ENCODE measurements around the gene DLX2. TPM values are rescaled to one million over a fixed set of nuclear protein-coding genes. Genes with fewer than 3 reads are reported as not detected.

The DLX2 gene
- total and polyA plus RNA-seq, 5 donors from 2014 or later, result 0.47 TPM; not detected in 4

Other genes starting within 250 kb of the DLX2 start
- gene SLC25A12, start 208.7 kb downstream of the DLX2 start, total RNA-seq, result 19.9 TPM
- gene SLC25A12, start 208.7 kb downstream of the DLX2 start, polyA plus RNA-seq, result 10 to 100 TPM; 11.3 to 14.0 (median 12.4) TPM
- gene HAT1, start 180.4 kb downstream of the DLX2 start, total RNA-seq, result 28.7 TPM
- 10 to 100 TPM; 73.2 to 83.0 (median 80.4) TPM for gene HAT1, start 180.4 kb downstream of the DLX2 start, polyA plus RNA-seq
- 3.7 TPM for gene METAP1D, start 102.9 kb downstream of the DLX2 start, total RNA-seq
- 1 to 10 TPM in 3 of 4 donors, under 1 TPM in 1; 0.54 to 3.1 (median 2.0) TPM for gene METAP1D, start 102.9 kb downstream of the DLX2 start, polyA plus RNA-seq
- not detected for gene DLX1, start 17.4 kb downstream of the DLX2 start, total RNA-seq
- gene DLX1, start 17.4 kb downstream of the DLX2 start, polyA plus RNA-seq, result not detected

Data from CD4-positive, CD25-positive, alpha-beta regulatory T cell (primary cell).